HCT116 (cell line): Measurements from ENCODE around the gene ST7. TPM values are rescaled to one million over a fixed set of nuclear protein-coding genes. Genes with fewer than 3 reads are reported as not detected.

Source experiments
- ATAC-seq: fragments of 200-7000 bp; cut with Tn5 transposase; 2 replicates; pipeline ENCODE4 v1.9.1; 2020; ENCODE audit warnings: mild to moderate bottlenecking, moderate library complexity
- BruUV-seq: library from RNA; stranded (reverse); fragments of 400-500 nt; replicated peaks from 2 replicates; lab custom pipeline; 2021; lab: Mats Ljungman, UMichigan
- CTCF ChIA-PET: fragments of 300-600 bp; sonication (Branson Sonifier 250); formaldehyde crosslinking; loops from one replicate; lab custom pipeline; 2021; ENCODE audit warnings: antibody characterized with exemption; lab: Charles Lee
- POLR2A ChIA-PET: fragments of 300-600, 350-600 bp; sonication (Branson Sonifier 250); formaldehyde crosslinking; loops from one replicate; lab custom pipeline; 2021; ENCODE audit warnings: antibody characterized with exemption; lab: Charles Lee
- RAD21 ChIA-PET, 2 experiments: fragments of 300-600 bp; sonication (Branson Sonifier 250); formaldehyde crosslinking; loops; one replicate each; lab custom pipeline; 2023; ENCODE audit warnings: low total read pairs in 2 of 2; ENCODE audit not compliant: uncharacterized antibody in 2 of 2, unreplicated experiment in 2 of 2, low non-redundant PET in 1 of 2; lab: Charles Lee
- DNase-seq: peaks from one replicate; pipeline ENCODE4 v3.0.0-alpha.2; 2010; ENCODE audit warnings: low read depth, low spot score
- H2AFZ ChIP-seq: fragments of 200-600 bp; shearing (Covaris generic), sonication (generic); 2 replicates; pipeline ENCODE4 v1.6.1; 2017; ENCODE audit warnings: low read depth, mixed run types, mixed read lengths, antibody characterized with exemption, low read length; ENCODE audit not compliant: poor library complexity, severe bottlenecking
- H3K27ac ChIP-seq: 2 replicates; pipeline ENCODE4 v1.5.1; 2012; ENCODE audit warnings: low read depth, low read length
- H3K27me3 ChIP-seq: fragments of 200-600 bp; sonication (generic); 2 replicates; pipeline ENCODE4 v1.6.1; 2016; ENCODE audit warnings: mixed run types, low read length, mixed read lengths; ENCODE audit not compliant: insufficient read depth
- H3K36me3 ChIP-seq, 2 experiments: fragments of 200-500 bp in 1 of 2; fragments of 200-600 bp in 1 of 2; sonication (Bioruptor generic) in 1 of 2; sonication (generic) in 1 of 2; 2 replicates each; pipeline versions ENCODE4 v1.5.1 to v1.6.1; 2014 to 2016; ENCODE audit warnings: low read length in 2 of 2, inconsistent platforms in 1 of 2, mixed read lengths in 1 of 2, mixed run types in 1 of 2; ENCODE audit not compliant: insufficient read depth in 2 of 2, control insufficient read depth in 1 of 2
- H3K4me1 ChIP-seq, 2 experiments: fragments of 200-600 bp in 1 of 2; sonication (generic) in 1 of 2; 2 replicates each; pipeline versions ENCODE4 v1.5.1 to v1.6.1; 2012 to 2017; ENCODE audit warnings: low read length in 2 of 2, inconsistent platforms in 1 of 2, mild to moderate bottlenecking in 1 of 2, mixed read lengths in 1 of 2, mixed run types in 1 of 2, moderate library complexity in 1 of 2; ENCODE audit not compliant: insufficient read depth in 2 of 2, control insufficient read depth in 1 of 2
- H3K4me2 ChIP-seq: fragments of 200-600 bp; sonication (generic); 2 replicates; pipeline ENCODE4 v1.6.1; 2017; ENCODE audit warnings: mixed run types, low read length, mixed read lengths
- H3K4me3 ChIP-seq, 2 experiments: fragments of 200-600 bp in 1 of 2; sonication (generic) in 1 of 2; replicated peaks in 1 of 2; 2 replicates each; pipeline ENCODE4 v1.5.1; 2011 to 2016; ENCODE audit warnings: low read length in 2 of 2, control low read depth in 1 of 2, low read depth in 1 of 2, mild to moderate bottlenecking in 1 of 2, mixed read lengths in 1 of 2, mixed run types in 1 of 2
- H3K79me2 ChIP-seq: fragments of 200-600 bp; sonication (generic); 2 replicates; pipeline ENCODE4 v1.6.1; 2017; ENCODE audit warnings: mild to moderate bottlenecking, mixed run types, low read length, moderate library complexity, mixed read lengths; ENCODE audit not compliant: insufficient read depth
- H3K9ac ChIP-seq: fragments of 200-600 bp; sonication (generic); 2 replicates; pipeline ENCODE4 v1.6.1; 2016; ENCODE audit warnings: low read length, mixed read lengths
- H3K9me2 ChIP-seq: fragments of 200-600 bp; sonication (generic), shearing (Covaris generic); 2 replicates; pipeline ENCODE4 v1.6.1; 2017; ENCODE audit warnings: mixed run types, mild to moderate bottlenecking, moderate library complexity; ENCODE audit not compliant: insufficient read depth
- H3K9me3 ChIP-seq, 2 experiments: fragments of 200-500 bp in 1 of 2; fragments of 200-600 bp in 1 of 2; sonication (Bioruptor generic) in 1 of 2; sonication (generic) in 1 of 2; 2 replicates each; pipeline ENCODE4 v1.6.1; 2014 to 2017; ENCODE audit warnings: low read length in 2 of 2, mixed read lengths in 2 of 2, inconsistent platforms in 1 of 2, low read depth in 1 of 2, mild to moderate bottlenecking in 1 of 2, mixed run types in 1 of 2, moderate library complexity in 1 of 2; ENCODE audit not compliant: control insufficient read depth in 1 of 2, insufficient read depth in 1 of 2
- H4K20me1 ChIP-seq: fragments of 200-600 bp; sonication (generic), shearing (Covaris generic); 2 replicates; pipeline ENCODE4 v1.6.1; 2017; ENCODE audit warnings: mixed run types, mild to moderate bottlenecking, moderate library complexity; ENCODE audit not compliant: insufficient read depth
- FOSL1 ChIP-seq: IDR thresholded peaks from 2 replicates; pipeline ENCODE4 v1.6.1; 2012; ENCODE audit warnings: low read depth
- JUND ChIP-seq: IDR thresholded peaks from 2 replicates; pipeline ENCODE4 v1.6.1; 2012
- MAX ChIP-seq: IDR thresholded peaks from 2 replicates; pipeline ENCODE4 v1.6.1; 2012
- RAD21 ChIP-seq: IDR thresholded peaks from 2 replicates; pipeline ENCODE4 v1.6.1; 2012; ENCODE audit warnings: low read depth, mild to moderate bottlenecking
- SP1 ChIP-seq: IDR thresholded peaks from 2 replicates; pipeline ENCODE4 v1.6.1; 2012; ENCODE audit warnings: low read depth
- ZBTB33 ChIP-seq: IDR thresholded peaks from 2 replicates; pipeline ENCODE4 v1.6.1; 2011; ENCODE audit warnings: mild to moderate bottlenecking, low read length, moderate library complexity; ENCODE audit not compliant: insufficient replicate concordance; ENCODE audit errors: extremely low read depth
- ZFX ChIP-seq: fragments of 450-650 bp; IDR thresholded peaks from 2 replicates; pipeline ENCODE4 v1.6.1; 2017
- ZNF274 ChIP-seq: fragments of 200-500 bp; sonication (Bioruptor generic); IDR thresholded peaks from 2 replicates; pipeline ENCODE4 v1.6.1; 2014; ENCODE audit warnings: mild to moderate bottlenecking, low read depth, low read length, inconsistent platforms
- intact Hi-C: fragments of 100-400 bp; cut with micrococcal nuclease; formaldehyde crosslinking; loops from 2 replicates; pipeline ENCODE4 v1.10.0; 2022
- total RNA-seq: library from RNA; stranded (reverse); gene quantifications from one replicate; pipeline ENCODE4 v1.2.1, GENCODE V29; 2021; ENCODE audit not compliant: unreplicated experiment
- TF ChIP-seq, protein P1 (sequence below): IDR thresholded peaks from 2 replicates; pipeline ENCODE4 v1.6.1; 2012

Gene ST7
- total RNA-seq, 1 experiment from 2014 or later: 12.6 TPM

- no peak for TF ChIP-seq ZFX
- no peak for TF ChIP-seq ZBTB33
- no peak for TF ChIP-seq ZNF274
- TF ChIP-seq FOSL1: peak; percentile 47
- TF ChIP-seq RAD21: no peak
- TF ChIP-seq, protein P1, sequence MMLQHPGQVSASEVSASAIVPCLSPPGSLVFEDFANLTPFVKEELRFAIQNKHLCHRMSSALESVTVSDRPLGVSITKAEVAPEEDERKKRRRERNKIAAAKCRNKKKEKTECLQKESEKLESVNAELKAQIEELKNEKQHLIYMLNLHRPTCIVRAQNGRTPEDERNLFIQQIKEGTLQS: no peak
- no peak for TF ChIP-seq MAX
- peak; percentile 34; the same call in 1 of the 2 replicates for TF ChIP-seq JUND
- TF ChIP-seq SP1: peak; percentile 25; the same call in 1 of the 2 replicates
- TF ChIP-seq, all 23 proteins: peak for 3
- peaks cover 0 to 8% of the 10 kb centered on the region in 2 experiments; a peak in 1 of 4 replicates for H3K4me1 ChIP-seq
- no peak overlapping the region for H3K4me3 ChIP-seq
- RAD21 ChIA-PET: no interaction called here
- DNase-seq (peak; percentile 19), ATAC-seq (no peak)
- CTCF ChIA-PET: no interaction called here
- H3K9me3 ChIP-seq: no peaks in the 10 kb centered on the region
- no peaks in the 10 kb centered on the region for H3K79me2 ChIP-seq
- H3K27me3 ChIP-seq: no peaks in the 10 kb centered on the region
- no peaks in the 10 kb centered on the region for H4K20me1 ChIP-seq
- no peak overlapping the region for H3K9ac ChIP-seq
- 0 out of 2 replicates have a peak, but pooled peaks cover 4% of the 10 kb centered on the region for H3K9me2 ChIP-seq
- H3K27ac ChIP-seq: no peak overlapping the region
- H2AFZ ChIP-seq: no peak overlapping the region
- POLR2A ChIA-PET: no interaction called here
- no peaks in the 10 kb centered on the region for H3K36me3 ChIP-seq
- no peak overlapping the region for H3K4me2 ChIP-seq
- intact Hi-C loops: no loop called here
- BruUV-seq: no TSS peak
Observed at GRCh38 chr7:117269417-117269816, 316.1 kb downstream of the ST7 start.
